DMS114 treated with DMSO at 0.1 percent for 48 hours (cell line): ENCODE results near the gene SEPTIN5.

Experiments used
- DNase-seq: peaks from one replicate; lab custom pipeline; 2025; ENCODE audit not compliant: unreplicated experiment; lab: John Stamatoyannopoulos, UW

SEPTIN5 gene

DNA sequence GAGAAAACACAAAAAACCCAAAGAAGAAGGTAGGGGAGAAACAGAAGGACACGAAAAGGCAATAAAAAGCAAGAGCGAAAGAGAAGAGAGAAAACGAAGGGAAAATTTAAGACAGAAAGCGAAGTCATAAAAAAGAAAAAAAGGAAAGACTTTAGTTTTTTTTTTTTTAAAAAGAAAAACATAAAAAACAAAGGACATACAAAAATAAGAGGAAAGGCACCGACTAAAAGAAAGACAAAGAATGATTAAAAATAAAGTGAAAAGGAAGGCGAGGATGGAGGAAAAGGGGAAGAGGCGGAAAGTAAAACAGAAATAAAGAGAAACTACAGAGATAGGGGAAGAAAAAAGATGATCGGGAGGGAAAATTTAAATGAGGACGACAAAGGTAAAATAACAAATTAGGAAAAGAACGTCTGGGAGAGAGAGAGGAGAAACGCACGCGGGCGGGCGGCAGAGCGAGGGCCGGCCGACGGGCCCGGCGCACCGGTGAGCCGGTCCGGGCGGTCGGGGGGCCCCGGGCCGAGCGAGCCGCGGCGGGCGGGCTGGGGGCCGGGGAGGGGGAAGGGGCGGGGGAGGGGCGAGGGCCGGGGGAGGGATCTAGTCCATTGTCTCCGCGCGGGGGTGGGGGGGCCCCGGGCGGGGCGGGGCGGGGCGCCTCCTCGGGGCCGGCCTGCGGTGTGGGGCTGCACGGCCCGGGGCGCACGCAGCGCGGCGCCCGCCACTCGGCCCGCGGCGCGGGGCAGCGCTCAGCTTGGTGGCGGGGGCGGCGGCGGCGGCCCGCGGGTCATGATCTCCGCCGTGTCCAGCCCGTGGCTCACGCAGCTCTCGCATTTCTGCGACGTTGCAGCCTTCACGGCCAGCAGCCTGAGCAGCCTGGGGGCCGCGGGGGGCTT, 46.0 kb downstream of the SEPTIN5 start, which contains the start of gene TBX1:
Gene TBX1 (plus strand): TSS at position 721 of the 893 bp plus-strand sequence. CDS start 66 bp downstream, at position 787.
- DNase-seq: peak; percentile 23

DNA sequence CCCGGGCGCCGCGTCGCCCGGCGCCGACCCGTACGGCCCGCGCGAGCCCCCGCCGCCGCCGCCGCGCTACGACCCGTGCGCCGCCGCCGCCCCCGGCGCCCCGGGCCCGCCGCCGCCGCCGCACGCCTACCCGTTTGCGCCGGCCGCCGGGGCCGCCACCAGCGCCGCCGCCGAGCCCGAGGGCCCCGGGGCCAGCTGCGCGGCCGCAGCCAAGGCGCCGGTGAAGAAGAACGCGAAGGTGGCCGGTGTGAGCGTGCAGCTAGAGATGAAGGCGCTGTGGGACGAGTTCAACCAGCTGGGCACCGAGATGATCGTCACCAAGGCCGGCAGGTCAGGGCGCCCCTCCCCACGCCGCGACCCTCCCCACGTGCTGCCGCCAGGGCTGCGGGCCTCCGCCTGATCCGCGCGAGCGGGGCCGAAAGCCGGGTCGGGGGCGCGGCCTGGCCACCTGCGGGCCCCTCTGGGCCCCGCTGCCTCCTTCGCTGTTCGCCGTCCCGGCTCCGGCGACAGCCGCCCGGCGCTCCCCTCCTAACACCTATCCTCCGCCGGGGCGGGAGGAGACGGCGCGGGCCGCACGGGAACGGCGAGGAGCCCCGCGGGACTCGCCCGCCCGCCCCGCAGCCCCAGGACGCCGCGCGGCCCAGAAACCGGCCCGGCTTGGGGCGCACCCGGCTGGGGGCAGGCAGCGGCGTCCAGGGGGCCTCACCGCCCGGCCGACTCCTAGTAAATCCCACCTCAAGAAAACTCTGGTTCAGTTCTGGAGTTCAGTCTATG, 46.8 kb downstream of the SEPTIN5 start:
- no peak for DNase-seq

DNA sequence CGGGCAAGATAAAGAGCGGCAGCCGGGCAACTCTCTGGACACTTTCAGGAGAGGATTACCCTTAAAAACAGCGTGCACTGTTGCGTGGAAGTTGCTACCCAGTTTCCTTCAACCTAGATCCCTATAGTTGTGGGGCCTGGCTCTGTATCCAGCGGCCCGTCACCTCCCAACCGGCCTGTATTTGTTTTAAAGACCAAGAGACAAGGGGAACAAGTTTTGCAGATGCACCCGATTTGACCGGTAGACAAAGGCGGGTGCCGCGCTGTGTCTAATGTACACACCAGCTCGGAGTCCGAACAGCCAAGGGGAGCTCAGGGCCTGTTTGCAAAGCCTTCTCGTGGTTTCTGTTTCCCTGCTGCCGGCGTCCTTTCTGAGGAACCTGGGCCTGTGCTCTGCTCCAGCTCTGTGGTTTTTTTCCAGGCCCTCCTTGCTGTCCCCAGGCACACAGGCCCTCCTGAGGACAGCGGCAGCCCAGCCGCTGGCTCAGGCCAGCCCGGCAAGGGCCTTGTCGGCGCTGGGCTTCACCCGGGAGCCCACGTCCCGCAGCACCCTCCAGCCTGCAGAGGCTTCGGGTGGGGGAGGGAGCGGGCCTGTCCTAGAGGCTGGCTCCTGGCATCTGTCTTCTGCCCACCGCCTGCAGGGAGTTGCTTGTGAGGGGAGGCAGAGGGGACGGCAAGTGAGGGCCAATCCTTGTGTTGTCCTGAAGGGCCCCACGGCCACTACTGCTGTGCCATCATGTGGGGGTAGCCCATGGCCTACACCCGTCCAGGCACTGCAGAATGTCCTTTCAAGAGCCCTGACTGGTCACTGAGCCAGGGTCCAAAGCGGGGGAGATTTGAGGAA, 47.6 kb downstream of the SEPTIN5 start:
- DNase-seq: peak; percentile 17

DNA sequence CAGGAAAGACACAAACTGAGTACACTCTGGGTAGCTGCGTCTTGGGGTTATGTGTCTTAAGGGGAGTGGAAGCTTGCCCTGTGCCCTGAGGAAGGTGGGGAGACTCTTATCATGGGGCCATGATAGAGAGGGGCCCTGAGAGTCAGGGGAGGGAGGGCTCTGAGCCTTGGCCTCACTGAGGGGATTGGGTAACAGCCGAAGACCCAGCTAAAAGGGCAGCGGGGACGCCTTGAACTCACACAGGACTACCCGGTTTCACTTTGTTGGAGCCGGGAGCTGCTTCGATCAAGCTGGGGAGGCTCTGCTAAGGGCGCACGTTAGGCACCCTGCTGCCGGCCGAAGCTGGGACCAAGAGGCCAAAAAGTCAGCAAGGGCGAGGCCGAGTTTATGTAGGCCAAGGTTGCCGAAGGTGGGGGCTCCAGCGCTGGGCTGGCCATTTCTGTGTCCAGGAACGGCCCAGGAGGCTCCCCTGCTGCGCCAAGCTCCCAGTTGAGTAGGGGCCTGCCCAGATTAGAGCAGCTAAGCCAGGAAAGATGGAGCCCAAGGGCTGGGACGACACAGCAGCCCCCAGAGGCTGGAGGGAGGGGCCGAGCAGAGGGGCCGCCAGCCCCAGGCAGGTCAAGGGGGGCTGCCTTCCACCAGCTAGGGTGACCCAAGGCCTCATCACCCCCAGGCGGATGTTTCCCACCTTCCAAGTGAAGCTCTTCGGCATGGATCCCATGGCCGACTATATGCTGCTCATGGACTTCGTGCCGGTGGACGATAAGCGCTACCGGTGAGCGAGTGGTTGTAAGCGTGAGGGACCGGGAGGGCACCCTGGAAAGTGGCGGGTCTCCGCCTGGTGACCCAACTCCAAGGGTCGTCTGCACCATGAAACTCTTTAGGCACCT, 48.5 kb downstream of the SEPTIN5 start:
- DNase-seq: no peak

DNA sequence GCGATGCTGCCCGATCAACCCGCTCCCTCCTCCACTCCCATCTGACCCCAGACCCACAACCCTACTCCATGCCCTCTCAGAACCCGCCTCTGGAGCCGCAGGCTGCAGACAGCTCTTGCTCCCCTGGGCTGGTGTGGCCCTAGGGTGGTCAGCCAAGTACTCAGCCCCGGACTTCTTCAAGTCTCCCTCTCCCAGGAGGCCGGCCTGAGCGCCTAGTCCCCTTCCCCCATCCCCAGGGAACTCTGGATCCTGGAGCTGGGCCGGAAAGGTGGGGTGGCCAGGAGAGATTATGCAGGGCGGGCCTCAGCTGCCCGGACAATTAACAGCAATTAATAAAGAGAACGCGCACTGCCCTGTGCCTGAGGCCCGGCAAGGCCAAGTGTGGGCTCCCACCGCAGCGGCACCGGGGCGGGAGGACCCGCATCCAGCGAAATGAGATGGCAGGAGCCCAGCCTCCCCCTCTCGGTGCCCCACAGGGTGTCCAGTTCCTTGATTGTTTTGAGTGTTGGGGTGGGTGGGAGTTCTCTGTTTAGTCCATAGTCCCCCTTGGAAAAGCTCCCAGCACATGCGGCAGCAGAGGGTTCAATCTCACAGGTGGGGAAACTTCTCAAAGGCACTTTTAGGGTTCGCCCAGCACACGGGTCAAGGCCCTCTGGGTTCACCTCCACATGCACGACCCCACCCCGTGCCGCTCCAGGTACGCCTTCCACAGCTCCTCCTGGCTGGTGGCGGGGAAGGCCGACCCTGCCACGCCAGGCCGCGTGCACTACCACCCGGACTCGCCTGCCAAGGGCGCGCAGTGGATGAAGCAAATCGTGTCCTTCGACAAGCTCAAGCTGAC, 49.4 kb downstream of the SEPTIN5 start:
- no peak for DNase-seq

DNA sequence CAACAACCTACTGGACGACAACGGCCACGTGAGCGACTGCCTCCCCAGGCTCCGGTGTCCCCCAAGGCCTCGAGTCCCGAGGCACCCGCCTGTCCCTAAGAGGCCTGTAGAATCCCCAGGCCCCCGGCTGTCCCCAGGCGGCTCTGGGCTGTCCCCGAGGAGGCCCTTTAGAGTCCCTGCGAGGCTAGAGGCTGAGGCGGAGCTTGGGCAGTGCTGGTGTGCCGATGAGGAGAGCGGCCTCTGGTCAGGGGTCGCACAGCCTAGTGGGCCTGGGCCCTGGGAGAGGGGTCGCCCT, 49.9 kb downstream of the SEPTIN5 start:
- no peak for DNase-seq

DNA sequence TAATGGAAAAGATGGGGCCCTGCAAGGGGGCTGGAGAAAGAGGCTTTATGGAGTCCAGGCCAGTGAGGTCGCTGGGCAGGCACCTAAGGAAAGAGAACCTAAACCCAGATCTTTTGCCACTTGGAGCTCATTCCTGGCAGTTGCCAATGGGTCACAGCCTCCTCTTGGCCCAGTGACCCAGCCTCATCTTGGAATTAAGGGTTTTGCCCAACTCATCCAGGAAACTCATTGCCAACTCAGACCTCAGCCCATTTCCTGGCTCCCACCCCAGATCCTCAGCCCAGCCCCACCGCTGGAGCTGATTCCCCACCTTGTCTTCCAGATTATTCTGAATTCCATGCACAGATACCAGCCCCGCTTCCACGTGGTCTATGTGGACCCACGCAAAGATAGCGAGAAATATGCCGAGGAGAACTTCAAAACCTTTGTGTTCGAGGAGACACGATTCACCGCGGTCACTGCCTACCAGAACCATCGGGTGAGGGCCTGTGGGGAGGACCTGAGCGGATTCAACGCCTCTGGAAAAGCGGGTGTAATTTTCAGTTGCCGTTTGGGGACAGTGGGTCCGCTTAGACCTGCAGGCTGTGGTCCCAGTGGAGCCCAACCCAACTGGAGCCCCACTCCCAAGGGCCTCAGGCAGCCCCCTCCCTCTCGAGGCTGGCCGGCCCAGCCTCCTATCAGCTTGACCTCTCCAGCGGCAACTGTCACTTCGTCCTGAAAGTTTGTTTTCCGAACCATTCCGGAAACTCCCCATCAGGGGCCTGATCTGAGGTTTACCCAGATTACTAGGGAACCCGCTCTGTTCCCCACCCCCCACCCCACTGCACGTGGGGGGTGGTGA, 50.6 kb downstream of the SEPTIN5 start:
- DNase-seq: no peak

DNA sequence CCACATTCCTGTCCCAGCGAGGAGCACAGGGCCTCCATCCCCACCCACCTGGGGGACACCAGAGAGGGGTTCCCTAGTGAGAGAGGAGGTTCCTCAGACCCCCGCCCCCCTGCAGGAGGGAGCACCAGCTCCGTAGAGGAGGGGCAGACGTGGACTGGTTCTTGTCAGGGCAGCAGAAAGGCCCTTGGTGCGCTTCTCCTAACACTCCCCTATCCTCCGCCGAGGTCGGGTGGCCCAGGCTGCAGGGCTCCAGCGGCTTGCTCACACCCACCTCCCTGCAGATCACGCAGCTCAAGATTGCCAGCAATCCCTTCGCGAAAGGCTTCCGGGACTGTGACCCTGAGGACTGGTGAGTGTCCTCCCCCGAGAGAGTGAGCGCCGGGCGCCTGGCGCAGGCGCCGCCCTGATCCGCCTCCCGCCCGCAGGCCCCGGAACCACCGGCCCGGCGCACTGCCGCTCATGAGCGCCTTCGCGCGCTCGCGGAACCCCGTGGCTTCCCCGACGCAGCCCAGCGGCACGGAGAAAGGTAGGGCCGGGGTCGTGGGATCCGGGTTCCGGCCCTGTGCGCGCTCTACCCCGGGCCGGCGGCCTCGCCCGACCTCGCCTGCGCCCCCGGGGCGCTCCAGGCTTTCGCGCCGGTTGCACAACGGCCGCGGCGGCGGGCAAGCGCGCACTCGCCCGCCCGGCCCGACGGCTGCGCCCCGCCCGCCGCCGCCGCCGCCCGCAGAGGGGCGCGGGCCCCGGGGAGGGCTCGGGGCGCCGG, 51.4 kb downstream of the SEPTIN5 start:
- no peak for DNase-seq

DNA sequence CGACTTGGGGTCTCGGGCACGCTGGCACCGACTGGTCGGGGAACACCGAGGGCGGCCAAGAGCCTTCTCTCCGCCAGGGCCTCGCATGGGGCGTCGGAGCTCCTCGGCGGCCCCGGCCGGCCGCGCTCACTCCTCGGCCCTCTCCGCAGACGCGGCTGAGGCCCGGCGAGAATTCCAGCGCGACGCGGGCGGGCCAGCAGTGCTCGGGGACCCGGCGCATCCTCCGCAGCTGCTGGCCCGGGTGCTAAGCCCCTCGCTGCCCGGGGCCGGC, 51.9 kb downstream of the SEPTIN5 start:
- no peak for DNase-seq

DNA sequence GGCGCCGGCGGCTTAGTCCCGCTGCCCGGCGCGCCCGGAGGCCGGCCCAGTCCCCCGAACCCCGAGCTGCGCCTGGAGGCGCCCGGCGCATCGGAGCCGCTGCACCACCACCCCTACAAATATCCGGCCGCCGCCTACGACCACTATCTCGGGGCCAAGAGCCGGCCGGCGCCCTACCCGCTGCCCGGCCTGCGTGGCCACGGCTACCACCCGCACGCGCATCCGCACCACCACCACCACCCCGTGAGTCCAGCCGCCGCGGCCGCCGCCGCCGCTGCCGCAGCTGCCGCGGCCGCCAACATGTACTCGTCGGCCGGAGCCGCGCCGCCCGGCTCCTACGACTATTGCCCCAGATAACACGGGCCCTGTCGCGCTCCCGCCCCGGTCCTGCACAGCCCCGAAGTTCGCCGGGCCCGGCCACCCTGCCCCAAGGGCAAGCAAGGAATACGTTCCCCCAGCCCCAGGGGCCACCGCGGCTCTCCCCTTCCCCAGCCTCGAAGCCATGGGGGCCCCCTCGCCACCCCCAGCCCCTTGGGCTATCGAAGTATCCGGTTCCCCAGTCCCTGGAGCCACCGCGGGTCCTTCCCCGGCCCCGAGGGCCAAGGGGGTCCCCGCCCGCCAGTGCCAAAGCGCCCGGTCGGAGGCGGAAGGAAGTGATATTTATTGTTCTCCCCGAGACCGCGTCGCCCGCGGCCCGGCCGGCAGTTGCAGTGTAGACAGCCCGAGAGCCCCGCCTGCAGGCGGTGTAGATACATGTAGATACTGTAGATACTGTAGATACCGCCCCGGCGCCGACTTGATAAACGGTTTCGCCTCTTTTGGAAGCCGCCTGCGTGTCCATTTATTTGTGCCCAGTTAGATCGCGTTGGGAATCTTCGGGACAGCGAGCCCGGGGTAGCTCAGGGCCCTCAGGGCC, 52.5 kb downstream of the SEPTIN5 start:
- no peak for DNase-seq

DNA sequence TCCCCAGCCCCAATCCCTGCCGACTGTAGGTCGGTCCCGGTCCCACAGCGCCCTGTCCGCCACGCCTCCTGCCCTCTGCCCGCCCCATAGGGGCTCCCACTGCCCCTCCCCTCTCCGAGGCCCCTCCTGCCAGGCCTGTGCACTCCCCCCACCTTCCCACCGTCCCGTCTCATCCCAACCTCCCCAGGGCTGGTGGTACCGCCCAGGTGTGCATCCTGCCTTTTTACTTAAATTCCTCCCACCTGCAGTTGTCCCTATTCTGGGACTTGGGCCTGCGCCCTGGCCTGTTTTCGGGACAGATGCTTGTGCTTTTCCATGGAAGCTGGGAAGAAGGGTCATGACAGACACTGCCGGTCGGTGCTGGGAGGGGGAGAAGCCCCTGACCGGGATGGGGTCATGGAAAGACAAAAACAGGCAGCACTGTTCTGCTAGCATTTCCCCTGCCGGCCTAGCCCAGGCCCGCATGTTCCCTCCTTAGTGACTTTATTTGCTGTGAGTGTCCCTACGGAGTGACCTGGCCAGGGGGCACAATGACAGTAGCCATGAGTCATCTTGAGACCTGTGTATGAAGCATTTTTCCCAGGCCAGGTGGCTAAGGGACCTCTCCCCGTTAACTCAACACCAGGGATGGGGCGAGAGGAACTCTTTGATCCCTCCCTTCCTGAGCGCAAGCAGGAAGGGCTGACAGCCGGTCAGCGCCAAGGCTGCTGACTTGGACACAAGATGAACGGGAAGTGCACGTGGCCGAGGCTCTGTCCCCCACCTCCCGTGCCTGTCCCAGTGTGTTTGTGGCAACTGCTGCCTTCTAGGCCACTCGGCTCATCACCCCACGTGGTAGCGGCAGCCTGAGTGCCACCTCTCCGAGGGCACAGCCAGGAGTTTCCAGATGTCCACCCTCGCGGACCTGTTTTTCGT, 53.4 kb downstream of the SEPTIN5 start:
- no peak for DNase-seq

DNA sequence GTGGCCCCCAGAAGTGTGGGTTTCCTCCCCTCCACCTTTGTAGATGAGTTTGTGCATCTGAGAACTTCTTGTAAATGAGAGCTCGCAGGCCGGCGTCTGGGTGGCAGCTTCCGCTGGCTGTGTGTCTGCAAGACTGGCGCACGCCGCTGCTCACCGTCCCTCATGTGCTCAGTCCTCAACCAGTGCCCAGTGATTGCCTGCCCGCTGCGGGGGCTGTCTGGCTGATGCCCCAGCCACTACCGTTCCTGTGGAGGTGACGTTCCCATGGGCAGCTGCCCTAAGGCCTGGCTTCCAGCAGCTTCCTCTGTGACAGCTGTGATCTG, 55.1 kb downstream of the SEPTIN5 start:
- no peak for DNase-seq

DNA sequence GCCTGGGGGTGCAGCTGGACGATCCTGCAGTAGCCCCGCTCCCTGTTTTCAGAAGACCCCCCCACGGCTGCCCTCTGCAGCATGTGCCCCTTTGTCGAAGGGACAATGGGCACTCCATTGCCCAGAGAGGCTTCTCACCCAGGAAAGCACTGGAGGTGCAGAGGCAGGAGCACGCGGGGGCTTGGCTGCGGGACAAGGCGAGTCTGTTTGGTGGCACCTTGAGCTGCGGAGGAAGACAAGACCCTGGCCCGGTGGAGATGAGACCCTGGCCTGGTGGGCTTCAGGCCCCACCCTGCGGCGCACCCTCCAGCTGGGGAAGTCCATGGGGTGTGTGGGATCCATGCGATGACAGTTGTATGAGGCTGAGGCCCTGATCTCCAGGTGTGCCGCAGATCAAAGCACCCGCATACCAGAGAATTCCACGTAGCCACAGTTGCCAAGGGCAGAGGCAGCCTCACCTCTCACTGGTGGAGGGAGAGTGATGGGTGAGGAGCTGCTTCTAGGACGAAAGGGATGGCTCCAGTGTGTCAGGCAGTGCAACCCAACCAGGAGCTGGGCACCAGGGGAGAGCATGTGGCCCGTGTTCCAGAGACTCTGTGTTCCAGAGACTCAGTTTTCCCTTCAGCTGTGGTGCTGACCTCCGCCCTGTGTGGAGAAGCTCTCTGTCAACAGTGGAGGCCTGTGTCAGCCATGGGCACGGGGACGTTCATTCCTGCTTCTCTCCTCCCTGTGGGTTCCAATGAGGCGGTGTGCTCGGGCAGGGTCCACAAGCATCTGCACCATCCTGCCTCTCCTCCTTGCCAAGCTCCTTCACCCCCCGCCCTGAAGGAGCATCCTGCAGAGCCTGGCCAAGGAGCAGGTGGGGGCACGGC, 56.3 kb downstream of the SEPTIN5 start:
- DNase-seq: no peak

DNA sequence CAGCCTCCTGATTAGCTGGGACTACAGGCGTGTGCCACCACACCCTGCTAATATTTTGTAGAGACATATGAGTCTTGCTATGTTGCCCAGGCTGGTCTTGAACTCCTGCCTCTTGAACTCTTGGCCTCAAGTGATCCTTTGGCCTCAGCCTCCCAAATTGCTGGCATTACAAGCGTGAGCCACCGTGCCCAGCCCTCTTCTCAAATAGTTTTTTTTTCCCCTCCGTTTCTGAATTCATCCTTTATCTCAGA, 58.0 kb downstream of the SEPTIN5 start:
- no peak for DNase-seq
